ENCODE data around the gene CBX5. TPM values are rescaled to one million over a fixed set of nuclear protein-coding genes. Genes with fewer than 3 reads are reported as not detected.
A peak's percentile ranks its signal among the peaks of the same experiment; 100 is the strongest.

Gene CBX5
- total RNA-seq, 2 experiments from 2014 or later, result 115 to 299 TPM

- intact Hi-C loops (cut with micrococcal nuclease; ENCODE audit: unreplicated experiment), result loop anchor here (2.0 kb wide), 1 partner anchor 13 kb away; no protein-coding TSS in a partner anchor
- Histone ChIP-seq H3K4me3 (ENCODE audit: low read depth, low read length, poor library complexity, severe bottlenecking) (no peak overlapping the region), H3K36me3 (ENCODE audit: insufficient read depth, low read length) (peaks cover 27% of the 10 kb centered on the region), H3K79me2 (ENCODE audit: insufficient read depth, low read depth, low read length) (peaks cover 62% of the 10 kb centered on the region), H3K9me2 (ENCODE audit: insufficient read depth, low read length) (no peaks in the 10 kb centered on the region), H3K4me1 (ENCODE audit: insufficient read depth, low read length, poor library complexity, severe bottlenecking) (peaks cover 26% of the 10 kb centered on the region), H4K20me1 (ENCODE audit: insufficient read depth, low read length) (no peaks in the 10 kb centered on the region), H3K27ac (ENCODE audit: low read depth, low read length, poor library complexity, severe bottlenecking) (no peak overlapping the region), H3K4me2 (ENCODE audit: low read length) (no peak overlapping the region), H3K9me3 (ENCODE audit: low read length) (no peaks in the 10 kb centered on the region), H2AFZ (ENCODE audit: low read length) (no peak overlapping the region)
- no peak for DNase-seq (ENCODE audit: low spot score)
- ChIA-PET CTCF (ENCODE audit: unreplicated experiment) (interaction anchor here (0.5 to 0.8 kb wide), 2 partner anchors 60 to 248 kb away, joined by 3 read pairs; partner anchors contain the start of gene COPZ1), POLR2A (interaction anchor here (0.7 to 2.0 kb wide), 4 partner anchors 9 to 642 kb away, joined by 3 to 12 read pairs (median 6); partner anchors contain the start of genes CBX5 and HNRNPA1)
- TF ChIP-seq CTCF (conservative IDR thresholded peaks at IDR 0.05; ENCODE audit: low read length) (no peak), EZH2phosphoT487 (IDR thresholded peaks at IDR 0.05; ENCODE audit: borderline replicate concordance, low read depth, low read length) (no peak)
- no TSS peak for BruUV-seq (replicated peaks)
Observed at GRCh38 chr12:54265364-54265812, 14.5 kb downstream of the CBX5 start.

DNA sequence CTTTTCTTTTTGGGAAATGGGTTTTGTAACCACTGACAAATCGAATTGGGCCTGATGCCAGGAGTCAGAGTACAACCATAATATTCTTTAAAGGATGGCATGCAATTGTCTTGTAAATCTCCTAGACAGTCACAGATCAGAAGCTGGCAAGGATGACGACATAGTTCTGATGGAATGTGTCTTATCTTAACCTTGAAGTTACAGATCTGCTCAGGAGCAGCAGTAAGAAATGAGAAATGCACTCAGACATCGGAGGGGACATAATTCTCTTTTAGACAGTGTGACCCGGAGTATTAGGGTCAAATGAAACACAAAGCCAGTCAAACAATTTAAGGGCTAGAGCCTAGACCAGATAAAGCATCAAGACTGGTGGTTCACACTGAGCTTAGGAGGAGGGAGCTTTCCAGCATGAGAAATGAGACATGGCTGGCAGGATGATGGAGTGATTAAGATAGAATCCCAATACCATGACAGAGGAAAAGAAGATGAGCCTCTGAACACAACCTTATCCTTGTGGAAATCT, 17.5 kb downstream of the CBX5 start:
- peaks cover 85% of the 10 kb centered on the region for H3K79me2 ChIP-seq (ENCODE audit: insufficient read depth, low read depth, low read length)
- BruUV-seq (replicated peaks), result no TSS peak
- TF ChIP-seq CTCF (conservative IDR thresholded peaks at IDR 0.05; ENCODE audit: low read length) (no peak), EZH2phosphoT487 (IDR thresholded peaks at IDR 0.05; ENCODE audit: borderline replicate concordance, low read depth, low read length) (no peak)
- H3K9me2 ChIP-seq (ENCODE audit: insufficient read depth, low read length), result no peaks in the 10 kb centered on the region
- ChIA-PET CTCF (ENCODE audit: unreplicated experiment) (interaction anchor here (0.6 kb wide), 1 partner anchor 137 kb away, joined by 3 read pairs; no protein-coding TSS in a partner anchor), POLR2A (interaction anchor here (0.6 to 0.8 kb wide), 2 partner anchors 17 to 1238 kb away, joined by 3 read pairs; partner anchors contain the start of genes CBX5 and HNRNPA1)
- no peak overlapping the region for H2AFZ ChIP-seq (ENCODE audit: low read length)
- no peak for DNase-seq (ENCODE audit: low spot score)
- intact Hi-C loops (cut with micrococcal nuclease; ENCODE audit: unreplicated experiment), result no loop called here
- H3K4me3 ChIP-seq (ENCODE audit: low read depth, low read length, poor library complexity, severe bottlenecking), result no peak overlapping the region
- H3K9me3 ChIP-seq (ENCODE audit: low read length), result no peaks in the 10 kb centered on the region
- H3K4me2 ChIP-seq (ENCODE audit: low read length), result peak overlapping the region; percentile 92
- peak overlapping the region; percentile 18 for H3K27ac ChIP-seq (ENCODE audit: low read depth, low read length, poor library complexity, severe bottlenecking)
- H3K4me1 ChIP-seq (ENCODE audit: insufficient read depth, low read length, poor library complexity, severe bottlenecking), result peaks cover 53% of the 10 kb centered on the region
- peaks cover 29% of the 10 kb centered on the region for H3K36me3 ChIP-seq (ENCODE audit: insufficient read depth, low read length)
- H4K20me1 ChIP-seq (ENCODE audit: insufficient read depth, low read length), result no peaks in the 10 kb centered on the region

GRCh38 chr12:54261815-54262402, 18.0 kb downstream of the CBX5 start:
- H2AFZ ChIP-seq (ENCODE audit: low read length), result no peak overlapping the region
- DNase-seq (ENCODE audit: low spot score), result no peak
- no peaks in the 10 kb centered on the region for H3K9me3 ChIP-seq (ENCODE audit: low read length)
- H3K4me3 ChIP-seq (ENCODE audit: low read depth, low read length, poor library complexity, severe bottlenecking), result no peak overlapping the region
- H3K27ac ChIP-seq (ENCODE audit: low read depth, low read length, poor library complexity, severe bottlenecking), result peak overlapping the region; percentile 18
- ChIA-PET CTCF (ENCODE audit: unreplicated experiment) (interaction anchor here (0.6 kb wide), 1 partner anchor 138 kb away, joined by 3 read pairs; no protein-coding TSS in a partner anchor), POLR2A (no interaction called here)
- TF ChIP-seq CTCF (conservative IDR thresholded peaks at IDR 0.05; ENCODE audit: low read length) (no peak), EZH2phosphoT487 (IDR thresholded peaks at IDR 0.05; ENCODE audit: borderline replicate concordance, low read depth, low read length) (no peak)
- peaks cover 30% of the 10 kb centered on the region for H3K36me3 ChIP-seq (ENCODE audit: insufficient read depth, low read length)
- no peaks in the 10 kb centered on the region for H3K9me2 ChIP-seq (ENCODE audit: insufficient read depth, low read length)
- peaks cover 53% of the 10 kb centered on the region for H3K4me1 ChIP-seq (ENCODE audit: insufficient read depth, low read length, poor library complexity, severe bottlenecking)
- intact Hi-C loops (cut with micrococcal nuclease; ENCODE audit: unreplicated experiment), result no loop called here
- no peaks in the 10 kb centered on the region for H4K20me1 ChIP-seq (ENCODE audit: insufficient read depth, low read length)
- peak overlapping the region; percentile 92 for H3K4me2 ChIP-seq (ENCODE audit: low read length)
- BruUV-seq (replicated peaks), result no TSS peak
- H3K79me2 ChIP-seq (ENCODE audit: insufficient read depth, low read depth, low read length), result peaks cover 81% of the 10 kb centered on the region
